A549 treated with CORT108297 at 1 μM for 4 hours (cell line): Measurements from ENCODE around the gene ZBTB49. TPM values are rescaled to one million over a fixed set of nuclear protein-coding genes. Genes with fewer than 3 reads are reported as not detected.

Experiments used
- total RNA-seq: library from RNA; stranded (reverse); fragments of 200-300 nt; extraction: Qiagen RNA extraction; gene quantifications from 5 replicates; pipeline ENCODE4 v1.2.3, GENCODE V29; 2022

The ZBTB49 gene, protein sequence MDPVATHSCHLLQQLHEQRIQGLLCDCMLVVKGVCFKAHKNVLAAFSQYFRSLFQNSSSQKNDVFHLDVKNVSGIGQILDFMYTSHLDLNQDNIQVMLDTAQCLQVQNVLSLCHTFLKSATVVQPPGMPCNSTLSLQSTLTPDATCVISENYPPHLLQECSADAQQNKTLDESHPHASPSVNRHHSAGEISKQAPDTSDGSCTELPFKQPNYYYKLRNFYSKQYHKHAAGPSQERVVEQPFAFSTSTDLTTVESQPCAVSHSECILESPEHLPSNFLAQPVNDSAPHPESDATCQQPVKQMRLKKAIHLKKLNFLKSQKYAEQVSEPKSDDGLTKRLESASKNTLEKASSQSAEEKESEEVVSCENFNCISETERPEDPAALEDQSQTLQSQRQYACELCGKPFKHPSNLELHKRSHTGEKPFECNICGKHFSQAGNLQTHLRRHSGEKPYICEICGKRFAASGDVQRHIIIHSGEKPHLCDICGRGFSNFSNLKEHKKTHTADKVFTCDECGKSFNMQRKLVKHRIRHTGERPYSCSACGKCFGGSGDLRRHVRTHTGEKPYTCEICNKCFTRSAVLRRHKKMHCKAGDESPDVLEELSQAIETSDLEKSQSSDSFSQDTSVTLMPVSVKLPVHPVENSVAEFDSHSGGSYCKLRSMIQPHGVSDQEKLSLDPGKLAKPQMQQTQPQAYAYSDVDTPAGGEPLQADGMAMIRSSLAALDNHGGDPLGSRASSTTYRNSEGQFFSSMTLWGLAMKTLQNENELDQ
- total RNA-seq: 2.4 to 2.9 TPM (median 2.6 TPM) in 5 replicates

DNA sequence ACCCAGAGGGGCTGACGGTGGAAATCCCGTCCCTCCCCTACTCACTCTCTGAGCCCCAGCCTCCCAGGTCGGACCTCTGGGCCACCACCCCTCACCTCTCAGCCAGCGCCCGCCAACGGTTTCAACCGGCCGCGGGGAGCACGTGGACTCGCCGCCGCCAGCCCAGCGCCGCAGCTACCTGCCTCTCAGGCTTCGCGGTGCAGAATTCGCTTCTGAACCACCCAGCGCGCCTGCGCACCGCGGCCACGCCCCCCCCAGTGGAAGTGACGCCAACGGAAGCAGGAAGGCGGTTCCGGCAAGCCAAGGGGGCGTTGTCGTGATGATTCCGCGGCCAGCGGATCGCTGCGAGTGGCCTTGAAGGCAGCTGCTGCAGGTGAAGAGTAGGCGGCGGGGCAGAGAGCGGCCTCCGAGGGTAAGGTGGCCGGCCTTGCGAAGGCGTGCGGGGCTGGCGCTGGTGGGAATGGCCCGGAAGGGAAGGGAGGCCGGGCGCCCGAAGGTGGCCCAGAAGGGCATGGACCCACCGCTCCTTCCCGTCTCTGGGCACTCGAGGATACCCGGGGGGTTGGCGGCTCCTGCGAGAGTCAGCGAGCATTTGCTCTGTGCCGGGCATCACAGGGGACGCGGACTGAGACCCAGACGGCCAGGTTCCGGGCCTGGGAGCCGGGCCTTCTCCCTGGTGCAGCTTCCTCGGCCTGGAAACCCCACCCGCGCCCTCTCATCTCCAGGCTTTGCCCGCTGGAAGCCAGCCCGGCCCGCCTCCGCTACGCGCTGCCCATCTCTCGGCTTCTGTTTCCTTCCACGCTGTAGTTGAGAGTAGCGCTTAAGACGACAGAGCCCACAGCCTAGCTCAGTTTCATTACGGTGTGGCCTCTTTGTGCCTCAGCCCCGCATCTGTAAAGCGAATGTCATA, at the start of gene ZBTB49, which contains the start of gene LYAR:
TSS of gene ZBTB49 (plus strand) at position 311 of the 910 bp plus-strand sequence. CDS start 9,695 bp downstream, outside the sequence.
TSS of gene LYAR (minus strand) at position 214 of the 910 bp plus-strand sequence. CDS start 6,412 bp downstream, outside the sequence.

DNA sequence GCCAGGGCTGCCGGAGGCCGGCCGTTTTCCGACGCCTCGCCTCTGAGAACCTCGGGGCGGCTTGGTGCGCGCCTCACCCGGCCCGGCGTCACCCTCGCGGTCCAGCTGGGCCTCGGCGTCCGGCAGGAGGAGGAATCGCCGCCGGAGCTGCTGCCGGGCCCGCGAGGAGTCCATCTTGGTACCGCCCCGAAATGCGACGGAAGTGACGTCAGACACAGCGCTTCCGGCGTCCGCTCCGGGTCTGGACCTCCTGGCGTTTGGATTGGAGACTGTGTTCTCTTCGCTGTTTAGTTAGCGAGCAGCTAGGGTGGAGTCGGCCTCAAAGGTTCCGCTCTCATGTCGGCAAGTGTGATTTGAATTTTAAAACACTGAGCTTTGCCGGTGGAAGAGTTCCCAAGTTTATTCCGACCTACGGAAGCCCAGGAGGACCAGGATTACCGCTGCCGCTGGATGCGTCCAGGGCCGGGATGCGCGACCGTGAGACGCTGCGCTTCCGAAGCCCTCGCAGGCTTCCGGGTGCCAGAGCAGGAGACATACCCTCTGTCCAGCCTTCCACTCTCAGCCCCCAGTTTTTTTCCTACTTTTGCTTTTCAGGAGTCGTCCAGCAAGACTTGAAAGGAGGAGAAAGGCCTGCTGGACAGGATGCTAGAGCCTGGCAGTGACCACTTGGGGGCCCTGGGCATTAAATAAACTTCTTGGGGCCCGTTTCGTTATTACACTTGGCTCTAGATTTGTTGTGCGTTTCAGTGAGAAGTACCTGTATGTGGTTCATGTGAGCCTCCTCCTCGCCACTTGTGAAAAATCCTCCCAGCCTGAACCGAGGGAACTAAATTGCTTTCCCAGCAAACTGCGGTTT, 41.8 kb upstream of the ZBTB49 start, which contains the start of gene TMEM128:
TSS of gene TMEM128 (minus strand) at position 195 of the 856 bp plus-strand sequence. CDS start at position 174, 21 bp downstream.

Other genes with a start within 250 kb of the ZBTB49 start
- gene OTOP1, start 63.3 kb upstream of the ZBTB49 start, total RNA-seq: not detected in 5 replicates
- 9.7 to 12.2 TPM (median 11.7 TPM) in 5 replicates for gene TMEM128, start 42.0 kb upstream of the ZBTB49 start, total RNA-seq
- 26.5 to 36.7 TPM (median 27.4 TPM) in 5 replicates for gene LYAR, start 97 bp upstream of the ZBTB49 start, total RNA-seq
- gene NSG1, start 96.9 kb downstream of the ZBTB49 start, total RNA-seq: 1.7 to 2.5 TPM (median 2.2 TPM) in 5 replicates